Dendritic cell treated with granulocyte-macrophage colony-stimulating factor and Interleukin-4, amounts not matched to agents 40 ng/mL and 50 ng/mL, for 4 days (primary cell): ENCODE results near the gene FUT4.
A peak's percentile ranks its signal among the peaks of the same experiment; 100 is the strongest.

Experiments
- H3K27ac Mint-ChIP-seq: one replicate; pipeline ENCODE4 v1.8.0; 2022; ENCODE audit warnings: mild to moderate bottlenecking, mixed read lengths
- H3K27me3 Mint-ChIP-seq: one replicate; pipeline ENCODE4 v1.8.0; 2022; ENCODE audit warnings: mild to moderate bottlenecking, mixed read lengths
- H3K36me3 Mint-ChIP-seq: one replicate; pipeline ENCODE4 v1.8.0; 2022; ENCODE audit warnings: low read depth, mixed read lengths
- H3K4me1 Mint-ChIP-seq: one replicate; pipeline ENCODE4 v1.8.0; 2022; ENCODE audit warnings: low read depth, mixed read lengths
- H3K4me3 Mint-ChIP-seq: one replicate; pipeline ENCODE4 v1.8.0; 2022; ENCODE audit warnings: mild to moderate bottlenecking, moderate library complexity, mixed read lengths
- H3K9me3 Mint-ChIP-seq: one replicate; pipeline ENCODE4 v1.8.0; 2022; ENCODE audit warnings: mixed read lengths
- intact Hi-C: fragments of 100-400 bp; cut with micrococcal nuclease; formaldehyde crosslinking; loops from one replicate; pipeline ENCODE4 v1.15.0; 2022

The FUT4 gene

GRCh38 chr11:94585399-94585798 lies 41.7 kb downstream of the FUT4 start:
- intact Hi-C loops, result no loop called here
- no peaks in the 10 kb centered on the region for H3K9me3 Mint-ChIP-seq
- peaks cover 45% of the 10 kb centered on the region for H3K4me1 Mint-ChIP-seq
- H3K27ac Mint-ChIP-seq, result no peak overlapping the region
- H3K27me3 Mint-ChIP-seq, result no peaks in the 10 kb centered on the region
- peaks cover 23% of the 10 kb centered on the region for H3K36me3 Mint-ChIP-seq
- H3K4me3 Mint-ChIP-seq, result no peak overlapping the region

- H3K36me3 Mint-ChIP-seq, result peaks cover 34% of the 10 kb centered on the region
- peaks cover 38% of the 10 kb centered on the region for H3K4me1 Mint-ChIP-seq
- no peaks in the 10 kb centered on the region for H3K9me3 Mint-ChIP-seq
- H3K27me3 Mint-ChIP-seq, result no peaks in the 10 kb centered on the region
- H3K27ac Mint-ChIP-seq, result no peak overlapping the region
- intact Hi-C loops, result no loop called here
- H3K4me3 Mint-ChIP-seq, result no peak overlapping the region
Observed at GRCh38 chr11:94586546-94586945, 42.8 kb downstream of the FUT4 start.

GRCh38 chr11:94586978-94587377 lies 43.3 kb downstream of the FUT4 start:
- Mint-ChIP-seq H3K27ac (no peak overlapping the region), H3K27me3 (no peaks in the 10 kb centered on the region), H3K9me3 (no peaks in the 10 kb centered on the region), H3K36me3 (peaks cover 34% of the 10 kb centered on the region), H3K4me3 (no peak overlapping the region), H3K4me1 (peaks cover 34% of the 10 kb centered on the region)
- intact Hi-C loops, result no loop called here

- H3K4me1 Mint-ChIP-seq, result peaks cover 20% of the 10 kb centered on the region
- no peaks in the 10 kb centered on the region for H3K27me3 Mint-ChIP-seq
- no peak overlapping the region for H3K4me3 Mint-ChIP-seq
- intact Hi-C loops, result no loop called here
- H3K36me3 Mint-ChIP-seq, result peaks cover 34% of the 10 kb centered on the region
- H3K27ac Mint-ChIP-seq, result no peak overlapping the region
- H3K9me3 Mint-ChIP-seq, result no peaks in the 10 kb centered on the region
Observed at GRCh38 chr11:94588366-94588942, 44.7 kb downstream of the FUT4 start.

- no peaks in the 10 kb centered on the region for H3K27me3 Mint-ChIP-seq
- intact Hi-C loops, result no loop called here
- H3K36me3 Mint-ChIP-seq, result peaks cover 50% of the 10 kb centered on the region
- H3K9me3 Mint-ChIP-seq, result no peaks in the 10 kb centered on the region
- H3K27ac Mint-ChIP-seq, result no peak overlapping the region
- H3K4me1 Mint-ChIP-seq, result peaks cover 5% of the 10 kb centered on the region
- H3K4me3 Mint-ChIP-seq, result no peak overlapping the region
Observed at GRCh38 chr11:94590352-94591041, 46.8 kb downstream of the FUT4 start.

GRCh38 chr11:94593030-94593429 lies 49.3 kb downstream of the FUT4 start:
- H3K4me1 Mint-ChIP-seq, result no peaks in the 10 kb centered on the region
- no peak overlapping the region for H3K27ac Mint-ChIP-seq
- intact Hi-C loops, result no loop called here
- H3K9me3 Mint-ChIP-seq, result no peaks in the 10 kb centered on the region
- no peak overlapping the region for H3K4me3 Mint-ChIP-seq
- no peaks in the 10 kb centered on the region for H3K27me3 Mint-ChIP-seq
- H3K36me3 Mint-ChIP-seq, result peaks cover 47% of the 10 kb centered on the region

GRCh38 chr11:94595076-94595475 lies 51.4 kb downstream of the FUT4 start:
- intact Hi-C loops, result no loop called here
- H3K4me3 Mint-ChIP-seq, result no peak overlapping the region
- H3K27me3 Mint-ChIP-seq, result no peaks in the 10 kb centered on the region
- H3K36me3 Mint-ChIP-seq, result peaks cover 42% of the 10 kb centered on the region
- H3K9me3 Mint-ChIP-seq, result no peaks in the 10 kb centered on the region
- peak overlapping the region; percentile 42 for H3K27ac Mint-ChIP-seq
- peaks cover 12% of the 10 kb centered on the region for H3K4me1 Mint-ChIP-seq

GRCh38 chr11:94597896-94598295 lies 54.2 kb downstream of the FUT4 start:
- no peaks in the 10 kb centered on the region for H3K27me3 Mint-ChIP-seq
- peaks cover 32% of the 10 kb centered on the region for H3K36me3 Mint-ChIP-seq
- intact Hi-C loops, result loop anchor here (2.0 kb wide), 1 partner anchor 79 kb away; no protein-coding TSS in a partner anchor
- peaks cover 16% of the 10 kb centered on the region for H3K4me1 Mint-ChIP-seq
- H3K27ac Mint-ChIP-seq, result no peak overlapping the region
- H3K4me3 Mint-ChIP-seq, result no peak overlapping the region
- no peaks in the 10 kb centered on the region for H3K9me3 Mint-ChIP-seq
